Hepatocyte (in vitro differentiated cells): ENCODE results near the gene SLC1A2. TPM values are rescaled to one million over a fixed set of nuclear protein-coding genes. Genes with fewer than 3 reads are reported as not detected.

Experiments
- DNase-seq: peaks from one replicate; pipeline ENCODE4 v3.0.0-alpha.2; 2016; ENCODE audit warnings: low spot score
- H2AFZ ChIP-seq: fragments of 200-600 bp; sonication (generic); 2 replicates; pipeline ENCODE4 v1.6.0; 2016; ENCODE audit warnings: antibody characterized with exemption, mild to moderate bottlenecking
- H3K27ac ChIP-seq: fragments of 200-600 bp; sonication (generic); 2 replicates; pipeline ENCODE4 v1.5.1; 2016; ENCODE audit warnings: mild to moderate bottlenecking
- H3K27me3 ChIP-seq: fragments of 200-600 bp; sonication (generic); 2 replicates; pipeline ENCODE4 v1.6.1; 2016
- H3K36me3 ChIP-seq: fragments of 200-600 bp; sonication (generic); replicated peaks from 2 replicates; pipeline ENCODE4 v1.5.1; 2016; ENCODE audit warnings: low read depth; ENCODE audit not compliant: insufficient read depth
- H3K4me1 ChIP-seq: fragments of 200-600 bp; sonication (generic); 2 replicates; pipeline ENCODE4 v1.5.1; 2016; ENCODE audit warnings: mild to moderate bottlenecking, moderate library complexity; ENCODE audit not compliant: insufficient read depth
- H3K4me2 ChIP-seq: fragments of 200-600 bp; sonication (generic); 2 replicates; pipeline ENCODE4 v1.6.0; 2016
- H3K4me3 ChIP-seq: fragments of 200-600 bp; sonication (generic); 2 replicates; pipeline ENCODE4 v1.5.1; 2016; ENCODE audit warnings: mild to moderate bottlenecking
- H3K79me2 ChIP-seq: fragments of 200-600 bp; sonication (generic); 2 replicates; pipeline ENCODE4 v1.6.0; 2017; ENCODE audit warnings: mild to moderate bottlenecking
- H3K9me2 ChIP-seq: fragments of 200-600 bp; sonication (generic); replicated peaks from 2 replicates; pipeline ENCODE4 v1.6.0; 2017; ENCODE audit warnings: mild to moderate bottlenecking; ENCODE audit not compliant: insufficient read depth
- H3K9me3 ChIP-seq: fragments of 200-600 bp; sonication (generic); 2 replicates; pipeline ENCODE4 v1.5.1; 2016; ENCODE audit warnings: low read depth, mild to moderate bottlenecking
- H4K20me1 ChIP-seq: fragments of 200-600 bp; sonication (generic); 2 replicates; pipeline ENCODE4 v1.6.0; 2016; ENCODE audit warnings: mild to moderate bottlenecking; ENCODE audit not compliant: insufficient read depth, poor library complexity, severe bottlenecking
- CTCF ChIP-seq: fragments of 200-600 bp; sonication (generic); IDR thresholded peaks from 2 replicates; pipeline ENCODE4 v1.5.1; 2016; ENCODE audit warnings: antibody characterized with exemption, mild to moderate bottlenecking; ENCODE audit not compliant: poor library complexity
- EZH2 ChIP-seq: fragments of 200-600 bp; sonication (generic); IDR thresholded peaks from 2 replicates; pipeline ENCODE4 v1.6.1; 2016; ENCODE audit warnings: antibody characterized with exemption, mild to moderate bottlenecking, borderline replicate concordance
- EZH2phosphoT487 ChIP-seq: fragments of 200-600 bp; sonication (generic); IDR thresholded peaks from one replicate; pipeline ENCODE4 v1.6.1; 2018; ENCODE audit warnings: antibody characterized with exemption, mild to moderate bottlenecking, low read depth, moderate library complexity; ENCODE audit not compliant: unreplicated experiment, severe bottlenecking
- WGBS: methylation state at CpG from one replicate; pipeline ENCODE4 v1.1.6; 2016; ENCODE audit warnings: low lambda C conversion rate; ENCODE audit errors: missing lambda C conversion rate; 5-methylcytosine and 5-hydroxymethylcytosine counted together
- polyA plus RNA-seq: library from polyadenylated mRNA; unstranded; fragments of >200 nt; fragmentation: Nextera tagmentation; extraction: Ambion mirVana; gene quantifications from 2 replicates; pipeline ENCODE4 v1.2.1, GENCODE V29; 2016
- total RNA-seq: library from RNA; depleted of rRNA; stranded (reverse); fragments of >200 nt; gene quantifications from 2 replicates; pipeline ENCODE4 v1.2.3, GENCODE V29; 2014

Gene SLC1A2
- total and polyA plus RNA-seq, 2 experiments from 2014 or later = 0.59 to 2.9 TPM

DNA sequence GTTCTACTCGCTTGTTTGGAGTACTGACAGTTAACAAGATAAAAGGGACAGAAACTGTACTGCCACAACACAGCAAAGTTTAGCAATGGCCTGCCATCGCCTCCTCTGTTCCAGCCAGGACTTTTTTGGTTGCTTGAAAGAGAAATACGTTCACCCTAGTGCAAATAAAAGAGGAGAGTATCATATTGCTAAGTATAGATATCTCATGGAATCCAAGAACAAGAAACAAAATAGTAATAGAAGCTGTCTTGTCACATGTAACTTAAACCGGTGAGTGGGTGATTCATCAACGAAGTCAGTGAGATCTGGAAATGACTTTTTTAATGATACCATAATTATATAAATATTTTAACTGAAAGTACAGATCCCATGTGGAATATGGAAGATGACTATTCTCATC lies 35.4 kb downstream of the SLC1A2 start:
- DNase-seq = no peak
- Histone ChIP-seq H3K36me3 (no peaks in the 10 kb centered on the region), H3K79me2 (no peaks in the 10 kb centered on the region), H4K20me1 (no peaks in the 10 kb centered on the region), H3K4me3 (no peak overlapping the region), H3K9me2 (no peaks in the 10 kb centered on the region), H3K4me2 (no peak overlapping the region), H2AFZ (no peak overlapping the region), H3K9me3 (no peaks in the 10 kb centered on the region), H3K27me3 (no peaks in the 10 kb centered on the region), H3K27ac (no peak overlapping the region), H3K4me1 (no peaks in the 10 kb centered on the region)
- WGBS = 85% methylated on average over 5 of the region's 5 CpGs
- no peak for TF ChIP-seq EZH2phosphoT487
- TF ChIP-seq CTCF = no peak
- no peak for TF ChIP-seq EZH2

GRCh38 chr11:35381709-35382322 lies 37.5 kb downstream of the SLC1A2 start:
- Histone ChIP-seq H3K9me3 (no peaks in the 10 kb centered on the region), H3K9me2 (no peaks in the 10 kb centered on the region), H4K20me1 (no peaks in the 10 kb centered on the region), H3K27ac (no peak overlapping the region), H3K4me1 (no peaks in the 10 kb centered on the region), H3K36me3 (no peaks in the 10 kb centered on the region), H3K27me3 (no peaks in the 10 kb centered on the region), H3K4me2 (no peak overlapping the region), H3K4me3 (no peak overlapping the region), H3K79me2 (no peaks in the 10 kb centered on the region), H2AFZ (no peak overlapping the region)
- WGBS = 91% methylated on average over 4 of the region's 4 CpGs
- no peak for DNase-seq
- TF ChIP-seq EZH2phosphoT487 (no peak), CTCF (no peak), EZH2 (no peak)

DNA sequence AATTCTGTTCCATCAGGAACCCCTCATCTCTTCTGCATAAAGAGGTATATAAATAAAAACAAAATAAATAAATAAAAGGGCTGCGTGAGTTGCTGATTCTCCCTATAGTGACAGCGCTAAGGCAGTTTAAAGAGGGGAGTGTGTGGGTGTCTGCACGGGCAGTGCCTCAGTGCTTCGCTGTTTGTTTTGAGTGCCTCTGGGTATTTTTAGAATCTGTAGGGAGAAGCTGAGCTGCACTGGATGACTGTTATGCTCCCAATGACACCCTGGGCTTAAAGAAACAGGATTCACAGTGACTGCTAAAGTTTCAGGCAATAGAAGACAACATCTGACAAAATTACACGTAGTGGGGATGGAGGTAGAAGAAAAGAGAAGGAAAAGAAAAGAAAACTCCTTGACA lies 38.8 kb downstream of the SLC1A2 start:
- Histone ChIP-seq H3K27me3 (no peaks in the 10 kb centered on the region), H3K4me3 (no peak overlapping the region), H3K9me3 (no peaks in the 10 kb centered on the region), H3K79me2 (no peaks in the 10 kb centered on the region), H3K4me2 (no peak overlapping the region), H3K4me1 (no peaks in the 10 kb centered on the region), H3K27ac (no peak overlapping the region), H4K20me1 (no peaks in the 10 kb centered on the region), H2AFZ (no peak overlapping the region), H3K36me3 (no peaks in the 10 kb centered on the region), H3K9me2 (no peaks in the 10 kb centered on the region)
- no peak for TF ChIP-seq CTCF
- TF ChIP-seq EZH2 = no peak
- 54% methylated on average over 5 of the region's 5 CpGs for WGBS
- DNase-seq = no peak

- TF ChIP-seq CTCF = no peak
- no peak for TF ChIP-seq EZH2
- TF ChIP-seq EZH2phosphoT487 = no peak
- H3K9me2 ChIP-seq = no peaks in the 10 kb centered on the region
- H3K4me2 ChIP-seq = no peak overlapping the region
- H3K4me3 ChIP-seq = no peak overlapping the region
- H3K36me3 ChIP-seq = no peaks in the 10 kb centered on the region
- no peak for DNase-seq
- H3K4me1 ChIP-seq = no peaks in the 10 kb centered on the region
- no peaks in the 10 kb centered on the region for H3K27me3 ChIP-seq
- no peaks in the 10 kb centered on the region for H4K20me1 ChIP-seq
- H3K27ac ChIP-seq = no peak overlapping the region
- 76% methylated on average over 6 of the region's 6 CpGs for WGBS
- H3K9me3 ChIP-seq = no peaks in the 10 kb centered on the region
- no peak overlapping the region for H2AFZ ChIP-seq
- H3K79me2 ChIP-seq = no peaks in the 10 kb centered on the region
Measured at GRCh38 chr11:35377262-35377661, 42.1 kb downstream of the SLC1A2 start.
